C4-2B (cell line): Measurements from ENCODE around the gene PLCG1.

Experiments used
- H3K27ac ChIP-seq: fragments of 450-650 bp; 2 replicates; pipeline ENCODE4 v1.5.1; 2017
- ZFX ChIP-seq: fragments of 450-650 bp; IDR thresholded peaks from 2 replicates; pipeline ENCODE4 v1.6.1; 2017
- TF ChIP-seq, protein P1 (sequence below): fragments of 450-650 bp; conservative IDR thresholded peaks from 2 replicates; pipeline ENCODE4 v1.5.1; 2017; ENCODE audit warnings: mild to moderate bottlenecking

Gene PLCG1

DNA sequence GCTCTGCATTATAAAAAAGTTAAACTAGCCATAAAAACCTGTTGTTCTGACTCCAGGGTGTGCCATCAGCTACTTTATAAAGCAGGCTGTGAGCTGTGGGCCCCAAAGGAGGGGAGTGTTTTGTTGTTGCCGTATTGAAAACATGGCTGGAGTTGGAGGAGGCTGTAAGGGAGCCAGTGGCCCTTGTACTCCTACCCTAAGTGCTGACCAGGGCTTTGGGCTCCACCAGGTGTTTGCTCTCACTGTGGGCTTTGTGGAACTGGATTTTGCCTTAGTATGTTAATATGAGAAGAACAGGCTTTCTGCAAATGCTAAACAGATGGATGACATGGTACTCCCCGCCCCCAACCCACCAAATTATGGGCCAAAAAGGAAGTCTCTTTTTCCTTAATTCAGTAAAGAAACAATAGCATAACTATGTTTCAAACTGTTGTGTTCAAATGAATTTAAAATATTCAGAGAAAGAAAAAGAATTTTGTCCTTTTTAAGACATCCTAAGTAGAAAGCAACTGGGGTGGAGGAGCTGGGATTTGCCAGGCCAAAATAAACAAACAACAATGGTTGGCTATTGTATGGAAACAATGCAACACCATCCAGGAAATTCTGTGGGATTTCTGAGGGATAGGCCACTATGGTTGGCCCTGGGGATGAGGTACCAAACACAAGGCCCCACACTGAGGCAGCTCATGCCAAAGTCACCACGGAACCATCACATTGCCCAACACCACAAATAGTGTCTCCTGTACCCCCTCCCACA, 63.3 kb downstream of the PLCG1 start:
- TF ChIP-seq ZFX: no peak
- TF ChIP-seq, protein P1, sequence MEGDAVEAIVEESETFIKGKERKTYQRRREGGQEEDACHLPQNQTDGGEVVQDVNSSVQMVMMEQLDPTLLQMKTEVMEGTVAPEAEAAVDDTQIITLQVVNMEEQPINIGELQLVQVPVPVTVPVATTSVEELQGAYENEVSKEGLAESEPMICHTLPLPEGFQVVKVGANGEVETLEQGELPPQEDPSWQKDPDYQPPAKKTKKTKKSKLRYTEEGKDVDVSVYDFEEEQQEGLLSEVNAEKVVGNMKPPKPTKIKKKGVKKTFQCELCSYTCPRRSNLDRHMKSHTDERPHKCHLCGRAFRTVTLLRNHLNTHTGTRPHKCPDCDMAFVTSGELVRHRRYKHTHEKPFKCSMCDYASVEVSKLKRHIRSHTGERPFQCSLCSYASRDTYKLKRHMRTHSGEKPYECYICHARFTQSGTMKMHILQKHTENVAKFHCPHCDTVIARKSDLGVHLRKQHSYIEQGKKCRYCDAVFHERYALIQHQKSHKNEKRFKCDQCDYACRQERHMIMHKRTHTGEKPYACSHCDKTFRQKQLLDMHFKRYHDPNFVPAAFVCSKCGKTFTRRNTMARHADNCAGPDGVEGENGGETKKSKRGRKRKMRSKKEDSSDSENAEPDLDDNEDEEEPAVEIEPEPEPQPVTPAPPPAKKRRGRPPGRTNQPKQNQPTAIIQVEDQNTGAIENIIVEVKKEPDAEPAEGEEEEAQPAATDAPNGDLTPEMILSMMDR: no peak

DNA sequence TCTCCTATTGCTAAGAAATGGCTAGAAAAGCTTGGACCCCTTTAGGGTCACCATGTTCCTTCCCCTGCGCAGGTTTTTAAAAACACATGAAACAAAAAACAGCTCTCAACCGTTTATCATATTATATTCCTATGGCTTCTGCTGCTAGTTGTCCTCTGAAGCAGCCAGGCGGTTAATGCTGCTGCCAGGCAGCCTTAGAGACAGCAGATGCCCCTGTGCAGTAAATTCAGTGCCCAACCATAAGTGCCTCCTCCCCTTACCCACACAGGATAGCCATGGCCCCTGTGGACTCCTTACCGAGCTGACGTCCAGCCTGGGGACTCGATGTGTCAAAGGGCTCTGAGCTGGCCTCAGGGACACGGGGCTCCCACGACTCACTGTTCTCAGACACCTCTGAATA, 64.4 kb downstream of the PLCG1 start:
- H3K27ac ChIP-seq: no peak overlapping the region
- TF ChIP-seq, protein P1: no peak
- no peak for TF ChIP-seq ZFX

More for the DNA sequence above, 63.3 kb downstream of the PLCG1 start:
- H3K27ac ChIP-seq: no peak overlapping the region

DNA sequence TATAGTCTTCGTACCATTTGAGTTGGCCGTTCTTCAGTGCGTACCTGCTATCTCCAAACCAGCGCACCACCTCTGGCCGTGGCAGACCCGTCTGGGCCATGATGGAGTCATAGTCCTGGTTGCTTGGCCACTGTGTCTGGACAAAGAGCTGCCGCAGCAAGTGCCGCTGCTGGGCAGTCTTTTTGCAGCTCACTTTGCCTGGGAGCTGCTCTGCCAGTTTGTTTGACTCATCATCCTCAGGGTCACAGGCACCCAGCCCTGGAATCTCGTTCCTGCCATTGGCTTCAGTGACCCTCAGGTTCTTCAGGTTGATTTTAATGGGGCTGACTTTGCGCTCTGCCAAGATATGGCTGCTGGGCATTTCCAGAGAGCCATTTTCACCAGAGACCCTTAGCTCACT, 65.1 kb downstream of the PLCG1 start:
- no peak overlapping the region for H3K27ac ChIP-seq
- no peak for TF ChIP-seq ZFX
- TF ChIP-seq, protein P1: no peak

DNA sequence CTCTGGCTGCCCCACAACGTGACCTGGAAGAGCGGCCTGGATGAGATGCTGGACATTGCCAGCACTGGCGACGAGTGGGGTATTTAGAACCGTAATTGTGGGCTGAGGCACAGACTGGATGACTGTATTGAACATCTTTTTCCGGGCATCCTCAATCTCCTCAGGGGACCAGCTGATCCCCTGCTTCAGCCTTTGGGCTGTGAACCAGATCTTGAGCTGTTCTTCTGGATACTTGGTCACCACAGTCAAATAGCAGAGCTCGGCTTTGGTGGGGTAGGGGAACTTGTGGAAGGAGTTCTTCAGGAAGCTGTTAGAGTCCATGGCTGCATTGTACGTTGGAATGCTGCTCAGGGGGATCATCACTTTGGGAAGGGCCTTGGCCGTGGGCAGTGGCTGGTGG, 66.3 kb downstream of the PLCG1 start:
- H3K27ac ChIP-seq: no peak overlapping the region
- TF ChIP-seq, protein P1: no peak
- TF ChIP-seq ZFX: no peak

DNA sequence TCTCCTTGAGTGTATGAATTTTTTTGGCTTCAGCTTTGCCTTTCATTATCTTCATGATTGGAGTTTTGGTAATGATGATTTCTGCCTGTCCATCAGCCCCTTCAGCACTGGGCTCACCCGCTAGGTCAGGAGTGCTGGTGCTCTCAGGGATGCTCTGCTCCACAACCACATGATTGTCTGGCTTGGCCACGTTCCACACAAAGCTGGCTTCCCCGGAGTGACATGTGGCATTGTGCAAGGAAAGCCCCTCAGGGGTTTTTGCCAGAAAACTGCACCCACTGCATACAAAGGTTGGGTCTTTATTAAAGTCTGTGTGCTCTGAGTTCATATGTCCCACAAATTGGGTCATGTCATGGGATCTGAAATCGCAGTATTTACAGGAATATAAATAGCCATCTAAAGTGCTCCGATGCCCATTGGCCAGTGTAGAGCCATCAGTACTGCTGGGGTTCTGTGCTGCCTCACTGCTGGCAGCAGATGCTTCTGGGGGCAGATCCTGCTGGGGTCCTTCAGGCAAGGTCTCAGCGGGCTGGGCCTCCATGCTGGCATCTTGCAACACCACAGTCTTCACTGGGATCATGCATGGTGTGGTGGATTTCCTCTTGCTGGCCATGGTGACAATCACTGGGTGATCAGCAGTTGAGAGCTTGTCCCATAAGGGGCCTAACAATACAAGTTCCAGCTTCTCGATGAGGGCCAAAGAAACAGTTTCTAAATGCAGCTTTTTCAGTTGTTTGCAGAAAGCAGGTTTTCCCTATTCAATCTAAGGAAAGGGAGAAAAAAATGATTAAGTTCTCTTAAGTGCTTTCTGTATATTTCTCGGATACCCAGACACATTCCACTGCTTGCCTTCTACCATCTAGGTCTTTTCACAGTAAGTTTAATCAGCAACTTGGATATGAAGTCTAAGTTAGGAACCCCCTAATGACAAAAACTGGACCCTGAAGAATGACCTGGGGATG, 67.2 kb downstream of the PLCG1 start:
- no peak overlapping the region for H3K27ac ChIP-seq
- TF ChIP-seq ZFX: no peak
- TF ChIP-seq, protein P1: no peak

DNA sequence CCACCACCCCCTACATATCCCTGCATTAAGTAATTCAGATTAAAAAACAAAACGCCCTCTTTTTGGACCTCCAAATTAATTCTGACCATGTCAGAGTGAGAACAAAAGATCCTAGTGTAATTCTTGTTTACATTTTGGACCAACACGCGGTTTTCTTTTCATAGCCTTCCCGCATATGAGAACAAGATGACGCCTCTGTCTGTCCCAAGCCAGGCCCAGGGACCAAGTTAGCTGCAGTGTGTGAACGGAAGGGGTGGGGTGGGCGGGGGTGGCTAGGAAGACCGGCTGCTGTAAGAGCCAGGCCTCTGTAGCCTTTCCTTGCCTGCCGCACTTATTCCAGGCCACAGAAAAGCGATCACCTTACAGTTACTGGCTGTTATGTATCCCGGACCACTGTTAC, 68.0 kb downstream of the PLCG1 start:
- TF ChIP-seq, protein P1: no peak
- H3K27ac ChIP-seq: no peak overlapping the region
